Hematopoietic multipotent progenitor cell treated with erythropoietin and hydrocortisone succinate and interleukin-3 and kit ligand, for 4 days (in vitro differentiated cells): ENCODE measurements around the gene SART1.
"Not testable (repeated sequence)": the region's sequence is repeated elsewhere in the genome, so short reads cannot be mapped to it uniquely, and the experiment has no call there.

Source experiments
- DNase-seq: peaks from one replicate; pipeline ENCODE4 v3.0.0-alpha.2; 2015

SART1 gene

DNA sequence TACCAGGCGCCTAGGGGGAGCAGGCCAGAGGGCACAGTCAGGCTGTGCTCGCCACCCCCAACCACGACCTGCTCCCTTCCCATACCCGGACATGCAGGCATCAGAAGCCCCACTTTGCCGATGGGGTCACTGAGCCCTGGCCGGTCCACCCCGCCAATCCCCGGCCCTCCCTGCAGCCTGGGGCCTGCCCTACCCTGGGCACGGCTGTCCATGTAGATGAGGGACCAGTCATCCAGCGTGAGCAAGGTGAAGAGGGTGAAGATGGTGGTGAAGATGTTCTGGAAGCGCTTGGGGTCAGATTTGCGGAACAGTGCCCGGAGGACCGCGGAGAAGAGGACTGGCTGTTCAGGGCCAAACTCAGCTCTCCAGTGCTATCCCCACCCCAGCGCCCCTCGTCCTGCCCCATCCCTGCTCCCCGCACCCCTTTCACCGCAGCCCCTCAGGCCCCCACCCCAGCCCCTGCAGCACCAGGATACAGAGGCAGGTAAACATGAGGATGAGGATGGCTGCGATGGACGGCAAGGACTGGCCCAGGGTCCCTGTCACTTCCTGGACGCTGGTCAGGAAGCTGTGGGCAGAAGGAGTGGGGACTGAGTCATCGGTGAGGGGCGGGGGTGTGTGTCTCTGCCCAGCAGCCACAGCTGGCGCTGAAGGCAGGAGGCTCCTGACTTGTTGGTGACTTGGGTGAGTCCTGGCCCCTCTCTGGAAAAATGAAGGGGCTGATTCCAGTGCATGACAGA lies 59.3 kb downstream of the SART1 start:
- peak; percentile 91 for DNase-seq

DNA sequence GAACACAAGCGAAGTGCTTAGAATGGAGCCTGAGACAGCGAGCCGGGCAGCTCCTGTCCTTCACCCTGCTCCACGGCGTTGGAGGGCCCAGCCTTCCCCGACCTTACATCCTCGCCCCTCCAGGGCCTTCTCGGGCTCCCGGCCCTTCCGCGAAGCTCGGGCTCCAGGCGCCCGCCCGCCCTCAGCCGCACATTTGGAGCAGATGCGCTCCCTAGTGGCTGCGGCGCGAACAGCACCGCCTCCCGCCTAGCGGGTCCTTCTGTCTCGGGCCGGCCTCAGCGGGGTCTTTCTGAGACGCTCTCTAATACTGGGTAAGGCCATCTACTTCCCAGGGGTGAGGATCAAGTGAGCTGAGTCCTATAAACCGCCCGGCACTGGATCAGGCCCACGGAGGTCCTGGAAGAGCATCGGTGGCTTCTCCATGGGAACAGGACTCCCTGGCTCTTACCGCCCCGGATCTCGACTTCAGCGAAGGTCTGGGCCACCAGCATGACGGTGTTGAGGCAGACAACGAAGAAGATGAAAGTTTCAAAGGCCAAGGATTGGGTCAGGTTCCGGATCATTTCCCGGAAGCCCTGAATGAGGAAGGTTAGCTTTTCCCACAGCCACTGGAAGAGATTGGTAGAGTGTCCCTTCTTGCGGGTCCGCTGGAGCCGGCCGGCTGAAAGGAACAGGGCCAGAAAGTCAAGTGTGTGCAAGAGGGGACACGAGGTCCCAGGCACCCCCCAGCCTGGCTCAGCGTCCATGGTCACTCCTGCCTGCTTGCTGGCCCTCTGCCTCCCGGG lies 61.1 kb downstream of the SART1 start:
- DNase-seq = peak; percentile 88

GRCh38 chr11:66023186-66023440 lies 61.6 kb downstream of the SART1 start:
- not testable (repeated sequence) for DNase-seq

- no peak for DNase-seq
Measured at GRCh38 chr11:66026017-66026529, 64.5 kb downstream of the SART1 start, which contains the start of gene CATSPER1. CATSPER1 (minus strand) TSS chr11:66026479; CDS start chr11:66026379, 100 bp downstream.
